K562 (cell line): ENCODE data around the gene RNASE8. TPM values are rescaled to one million over a fixed set of nuclear protein-coding genes. Genes with fewer than 3 reads are reported as not detected.

Source experiments
- ATAC-seq: fragments of 200-7000 bp; cut with Tn5 transposase; 3 replicates; pipeline ENCODE4 v1.9.1; 2020; ENCODE audit warnings: moderate library complexity
- BruUV-seq: library from RNA; stranded (reverse); fragments of 400-500 nt; replicated peaks from 2 replicates; lab custom pipeline; 2021; lab: Mats Ljungman, UMichigan
- CTCF ChIA-PET: fragments of 300-600 bp; formaldehyde crosslinking; extraction: SDS; loops from one replicate; lab custom pipeline; 2021; ENCODE audit warnings: low intra/inter-chr PET ratio; lab: Yijun Ruan, JAX
- POLR2A ChIA-PET: fragments of 300-600, 350-650 bp; sonication (Branson Sonifier 250); formaldehyde crosslinking; extraction: SDS; loops from one replicate; lab custom pipeline; 2021; ENCODE audit warnings: antibody characterized with exemption, inconsistent platforms; lab: Yijun Ruan, JAX
- DNase-seq, 4 experiments: peaks; one replicate each; pipeline versions ENCODE4 v3.0.0 to v3.0.0-alpha.2; 2011 to 2018; ENCODE audit warnings: low spot score in 3 of 4, mixed read lengths in 3 of 4; ENCODE audit errors: extremely low read depth in 1 of 4
- FAIRE-seq: peaks from 2 replicates; lab custom pipeline; 2011; peaks lifted over from hg19 to GRCh38; lab: Jason Lieb, UNC
- H2AFZ ChIP-seq: 2 replicates; pipeline ENCODE4 v1.6.0; 2011; ENCODE audit warnings: low read depth, low read length, control low read depth, inconsistent platforms
- H3K27ac ChIP-seq: fragments of 200-600 bp; 3 replicates; pipeline ENCODE4 v1.8.0; 2011; ENCODE audit warnings: low read depth, mild to moderate bottlenecking, control low read depth, inconsistent platforms, low read length, moderate library complexity, mixed read lengths; ENCODE audit errors: extremely low read depth
- H3K27me3 ChIP-seq, 2 experiments: fragments of 300-600 bp in 1 of 2; 2 replicates in 1 of 2; 3 replicates in 1 of 2; pipeline versions ENCODE4 v1.6.0 to v1.8.0; 2011; ENCODE audit warnings: inconsistent platforms in 2 of 2, low read length in 2 of 2, mild to moderate bottlenecking in 1 of 2, mixed read lengths in 1 of 2, moderate library complexity in 1 of 2; ENCODE audit not compliant: control insufficient read depth in 2 of 2, insufficient read depth in 2 of 2
- H3K36me3 ChIP-seq: fragments of 300-600 bp; 3 replicates; pipeline ENCODE4 v1.8.0; 2011; ENCODE audit warnings: mild to moderate bottlenecking, low read length, inconsistent platforms; ENCODE audit not compliant: control insufficient read depth, insufficient read depth
- H3K4me1 ChIP-seq, 2 experiments: fragments of 200-600 bp in 1 of 2; replicated peaks in 1 of 2; 2 replicates in 1 of 2; 3 replicates in 1 of 2; pipeline versions ENCODE4 v1.5.1 to v1.8.0; 2011; ENCODE audit warnings: inconsistent platforms in 2 of 2, low read length in 2 of 2, mild to moderate bottlenecking in 1 of 2, mixed read lengths in 1 of 2, moderate library complexity in 1 of 2; ENCODE audit not compliant: control insufficient read depth in 2 of 2, insufficient read depth in 2 of 2
- H3K4me2 ChIP-seq: 2 replicates; pipeline ENCODE4 v1.6.1; 2011; ENCODE audit warnings: low read length, control low read depth, inconsistent platforms, mixed read lengths; ENCODE audit not compliant: insufficient read depth
- H3K4me3 ChIP-seq: fragments of 200-600 bp; sonication (generic), shearing (Covaris generic); 2 replicates; pipeline ENCODE4 v1.5.1; 2016; ENCODE audit warnings: control low read depth, inconsistent platforms
- H3K79me2 ChIP-seq: fragments of 200-600 bp; 3 replicates; pipeline ENCODE4 v1.8.0; 2011; ENCODE audit warnings: low read length, inconsistent platforms; ENCODE audit not compliant: control insufficient read depth, insufficient read depth
- H3K9ac ChIP-seq, 2 experiments: 2 replicates each; pipeline versions ENCODE4 v1.6.0 to v1.6.1; 2011; ENCODE audit warnings: low read depth in 2 of 2, low read length in 2 of 2, control low read depth in 1 of 2, inconsistent platforms in 1 of 2, mild to moderate bottlenecking in 1 of 2, mixed read lengths in 1 of 2; ENCODE audit not compliant: insufficient read depth in 1 of 2
- H3K9me1 ChIP-seq: one replicate; pipeline ENCODE4 v1.6.0; 2011; ENCODE audit warnings: inconsistent platforms, mild to moderate bottlenecking, low read length, moderate library complexity; ENCODE audit not compliant: control insufficient read depth, insufficient read depth
- H3K9me3 ChIP-seq: replicated peaks from 2 replicates; pipeline ENCODE4 v1.5.1; 2011; ENCODE audit warnings: low read depth, low read length, inconsistent platforms; ENCODE audit not compliant: control insufficient read depth, insufficient read depth
- H4K20me1 ChIP-seq: replicated peaks from 2 replicates; pipeline ENCODE4 v1.6.1; 2011; ENCODE audit warnings: low read length, inconsistent platforms, mixed read lengths; ENCODE audit not compliant: control insufficient read depth, insufficient read depth
- ARNT ChIP-seq, 2 experiments: fragments of 450-650 bp; IDR thresholded peaks; 2 replicates each; pipeline ENCODE4 v1.6.1; 2016; ENCODE audit warnings: mild to moderate bottlenecking in 1 of 2
- CBFA2T3 ChIP-seq: fragments of 450-650 bp; IDR thresholded peaks from 2 replicates; pipeline ENCODE4 v1.6.1; 2017
- CC2D1A ChIP-seq: fragments of 450-650 bp; IDR thresholded peaks from 2 replicates; pipeline ENCODE4 v1.6.1; 2017; ENCODE audit warnings: mild to moderate bottlenecking
- DLX4 ChIP-seq: fragments of 250-450 bp; sonication (Bioruptor Pico); IDR thresholded peaks from 2 replicates; pipeline ENCODE4 v1.6.1; 2021; ENCODE audit warnings: mild to moderate bottlenecking
- DMBX1 ChIP-seq: fragments of 250-450 bp; sonication (Bioruptor Pico); IDR thresholded peaks from 2 replicates; pipeline ENCODE4 v1.8.0; 2022; ENCODE audit warnings: inconsistent platforms, mild to moderate bottlenecking, moderate library complexity, borderline replicate concordance
- NR1H2 ChIP-seq: sonication (generic); formaldehyde crosslinking; IDR thresholded peaks from 2 replicates; pipeline ENCODE4 v1.4.0; 2020; ENCODE audit warnings: mild to moderate bottlenecking, missing genetic modification reagents
- PHB ChIP-seq: fragments of 250-450 bp; sonication (Bioruptor Pico); IDR thresholded peaks from 2 replicates; pipeline ENCODE4 v1.5.0; 2021
- POLR3A ChIP-seq: IDR thresholded peaks from 2 replicates; pipeline ENCODE4 v1.6.1; 2011; ENCODE audit warnings: borderline replicate concordance, mild to moderate bottlenecking, moderate library complexity; ENCODE audit not compliant: insufficient read length, insufficient read depth; ENCODE audit errors: extremely low read depth
- PURB ChIP-seq: sonication (generic); formaldehyde crosslinking; IDR thresholded peaks from 2 replicates; pipeline ENCODE4 v1.9.0; 2021; ENCODE audit warnings: low read depth, mild to moderate bottlenecking, missing genetic modification reagents
- RBM15 ChIP-seq: fragments of 200-400 bp; formaldehyde crosslinking; IDR thresholded peaks from 2 replicates; pipeline ENCODE4 v1.6.1; 2018; ENCODE audit warnings: mild to moderate bottlenecking, low read length, moderate library complexity; ENCODE audit not compliant: insufficient read depth
- SMAD4 ChIP-seq: fragments of 250-450 bp; sonication (Bioruptor Pico); conservative IDR thresholded peaks from 2 replicates; pipeline ENCODE4 v1.8.0; 2021; ENCODE audit warnings: inconsistent platforms, mild to moderate bottlenecking, moderate library complexity
- ZBED1 ChIP-seq: IDR thresholded peaks from 2 replicates; pipeline ENCODE4 v1.6.1; 2014
- ZBTB5 ChIP-seq: fragments of 450-650 bp; IDR thresholded peaks from 2 replicates; pipeline ENCODE4 v1.6.1; 2017; ENCODE audit warnings: antibody characterized with exemption
- ZEB2 ChIP-seq: fragments of 450-650 bp; IDR thresholded peaks from 2 replicates; pipeline ENCODE4 v1.6.1; 2016
- ZNF584 ChIP-seq: fragments of 200-800 bp; sonication (Bioruptor generic); IDR thresholded peaks from 2 replicates; pipeline ENCODE4 v1.6.1; 2016; ENCODE audit warnings: low read depth, mild to moderate bottlenecking, missing genetic modification characterization, missing compliant biosample characterization
- ZNF76 ChIP-seq: fragments of 250-450 bp; sonication (Bioruptor Pico); IDR thresholded peaks from 2 replicates; pipeline ENCODE4 v1.4.0; 2020; ENCODE audit warnings: mild to moderate bottlenecking, moderate library complexity, borderline replicate concordance
- WGBS: fragments of 100-300 bp; shearing (Covaris generic); methylation state at CpG from one replicate; pipeline ENCODE4 v1.1.6; 2016; ENCODE audit warnings: low coverage, mixed read lengths; ENCODE audit not compliant: insufficient coverage; ENCODE audit errors: missing lambda C conversion rate; 5-methylcytosine and 5-hydroxymethylcytosine counted together
- in situ Hi-C: fragments of 300-500 bp; cut with MboI; formaldehyde crosslinking; loops from 4 replicates; pipeline ENCODE4 v1.15.0; 2018; ENCODE audit warnings: inconsistent platforms, mixed read lengths
- intact Hi-C: fragments of 100-400 bp; cut with micrococcal nuclease; formaldehyde crosslinking; loops from 2 replicates; pipeline ENCODE4 v1.14.2; 2022
- polyA plus RNA-seq, 8 experiments: library from polyadenylated mRNA; depleted of rRNA in 4 of 8; stranded (reverse) in 5 of 8; unstranded in 3 of 8; fragments of >200 nt; fragmentation: Nextera tagmentation in 2 of 8; fragmentation: Illumina TruSeq in 1 of 8; extraction: Ambion mirVana in 2 of 8; extraction: Trizol in 1 of 8; gene quantifications; 2 replicates each; pipeline versions ENCODE4 v1.2.1 to v1.2.3, GENCODE V29; 2011 to 2014; ENCODE audit warnings: inconsistent platforms in 1 of 8, missing spikeins in 1 of 8
- total RNA-seq, 7 experiments: library from RNA; depleted of rRNA in 6 of 7; stranded (reverse); fragments of >200 nt in 6 of 7; fragmentation: Illumina TruSeq in 2 of 7; extraction: Trizol in 2 of 7; gene quantifications; 2 replicates each; pipeline versions ENCODE4 v1.2.1 to v1.2.3, GENCODE V29; 2011 to 2021; ENCODE audit warnings: low replicate concordance in 1 of 7

Gene RNASE8
- total and polyA plus RNA-seq, 9 of the 15 experiments (the other 6 are each of a cell fraction or from before 2014, with no cell fraction given), result not detected

GRCh38 chr14:21036751-21037150, 20.9 kb upstream of the RNASE8 start:
- FAIRE-seq (no peak), ATAC-seq (no peak)

More at GRCh38 chr14:21036751-21037150, 20.9 kb upstream of the RNASE8 start:
- no peaks in the 10 kb centered on the region for H3K36me3 ChIP-seq
- no peak overlapping the region for H2AFZ ChIP-seq
- no peak overlapping the region for H3K4me2 ChIP-seq
- no peaks in the 10 kb centered on the region for H3K9me1 ChIP-seq
- no peaks in the 10 kb centered on the region for H4K20me1 ChIP-seq
- H3K9ac ChIP-seq, result no peak overlapping the region
- H3K4me3 ChIP-seq, result no peak overlapping the region
- H3K27me3 ChIP-seq, result no peaks in the 10 kb centered on the region
- WGBS, result 72% methylated on average over 4 of the region's 7 CpGs
- H3K27ac ChIP-seq, result no peak overlapping the region
- no peak for DNase-seq
- peaks cover 0 to 10% of the 10 kb centered on the region in 2 experiments; a peak in 3 of 5 replicates for H3K4me1 ChIP-seq
- CTCF ChIA-PET, result no interaction called here
- intact Hi-C loops (loop anchor here (5.0 kb wide), 1 partner anchor 339 kb away; no protein-coding TSS in a partner anchor), in situ Hi-C loops (no loop called here)
- H3K79me2 ChIP-seq, result no peaks in the 10 kb centered on the region
- TF ChIP-seq NR1H2 (CRISPR knock-in tag), result no peak
- no peak for TF ChIP-seq SMAD4 (CRISPR knock-in tag)
- TF ChIP-seq DLX4, result no peak
- no peak for TF ChIP-seq ZEB2
- TF ChIP-seq RBM15, result no peak
- no peak for TF ChIP-seq DMBX1 (CRISPR knock-in tag)
- no peak for TF ChIP-seq POLR3A
- no peak for TF ChIP-seq ZBTB5
- TF ChIP-seq ARNT (IDR thresholded peaks at IDR 0.05), result no peak
- no peak for TF ChIP-seq ZNF76
- no peak for TF ChIP-seq CC2D1A
- TF ChIP-seq ZNF584, result no peak
- TF ChIP-seq PHB (CRISPR knock-in tag), result no peak
- no peak for TF ChIP-seq ZBED1
- no peak for TF ChIP-seq CBFA2T3
- TF ChIP-seq PURB, result no peak
- no peaks in the 10 kb centered on the region for H3K9me3 ChIP-seq
- POLR2A ChIA-PET, result interaction anchor here (0.6 to 1.0 kb wide), 4 partner anchors 10 to 64 kb away, joined by 3 to 4 read pairs (median 3); no protein-coding TSS in a partner anchor
- BruUV-seq, result no TSS peak
